ENCODE data around the gene SMC6. TPM values are rescaled to one million over a fixed set of nuclear protein-coding genes. Genes with fewer than 3 reads are reported as not detected.
A peak's percentile ranks its signal among the peaks of the same experiment; 100 is the strongest.

The SMC6 gene
- total RNA-seq, 2 experiments from 2014 or later, result 19.7 to 19.9 TPM

- TF ChIP-seq CTCF (IDR thresholded peaks at IDR 0.05), result no peak
Observed at GRCh38 chr2:17658251-17658843, 95.3 kb downstream of the SMC6 start.

GRCh38 chr2:17657759-17658158, 95.9 kb downstream of the SMC6 start:
- H3K9me3 Mint-ChIP-seq, result no peaks in the 10 kb centered on the region
- TF ChIP-seq CTCF (IDR thresholded peaks at IDR 0.05), result no peak
- intact Hi-C loops (cut with micrococcal nuclease), result no loop called here
- peaks cover 5% of the 10 kb centered on the region for H3K36me3 Mint-ChIP-seq (ENCODE audit: low read depth)
- ChIA-PET CTCF (interaction anchor here (6.3 kb wide), 1 partner anchor 13 kb away, joined by 41 read pairs; no protein-coding TSS in a partner anchor), POLR2A (no interaction called here)
- no peak overlapping the region for H3K4me3 Mint-ChIP-seq
- H3K27me3 Mint-ChIP-seq, result no peaks in the 10 kb centered on the region
- no peak overlapping the region for H3K27ac Mint-ChIP-seq
- H3K4me1 Mint-ChIP-seq (ENCODE audit: low read depth), result peaks cover 11% of the 10 kb centered on the region
- DNase-seq, result no peak
- ATAC-seq, result no peak

More at GRCh38 chr2:17658251-17658843, 95.3 kb downstream of the SMC6 start:
- intact Hi-C loops (cut with micrococcal nuclease), result no loop called here
- Mint-ChIP-seq H3K36me3 (ENCODE audit: low read depth) (peaks cover 7% of the 10 kb centered on the region), H3K4me1 (ENCODE audit: low read depth) (peaks cover 11% of the 10 kb centered on the region), H3K9me3 (no peaks in the 10 kb centered on the region), H3K27ac (no peak overlapping the region), H3K27me3 (no peaks in the 10 kb centered on the region), H3K4me3 (no peak overlapping the region)
- peak; percentile 72 for ATAC-seq
- DNase-seq, result peak; percentile 11
- ChIA-PET CTCF (interaction anchor here (1.7 to 6.3 kb wide), 2 partner anchors 13 kb away, joined by 6 to 41 read pairs; no protein-coding TSS in a partner anchor), POLR2A (no interaction called here)

- H3K36me3 Mint-ChIP-seq (ENCODE audit: low read depth), result no peaks in the 10 kb centered on the region
- POLR2A ChIA-PET, result interaction anchor here (0.6 kb wide), 1 partner anchor 379 kb away, joined by 4 read pairs; no protein-coding TSS in a partner anchor
- no peaks in the 10 kb centered on the region for H3K4me1 Mint-ChIP-seq (ENCODE audit: low read depth)
- intact Hi-C loops (cut with micrococcal nuclease), result no loop called here
- no peaks in the 10 kb centered on the region for H3K27me3 Mint-ChIP-seq
- no peak overlapping the region for H3K4me3 Mint-ChIP-seq
- DNase-seq, result no peak
- H3K9me3 Mint-ChIP-seq, result no peaks in the 10 kb centered on the region
- no peak for ATAC-seq
- no peak overlapping the region for H3K27ac Mint-ChIP-seq
- CTCF ChIA-PET, result interaction anchor here (0.7 kb wide), 2 partner anchors 8 to 18 kb away, joined by 3 read pairs; no protein-coding TSS in a partner anchor
- TF ChIP-seq CTCF (IDR thresholded peaks at IDR 0.05), result no peak
Observed at GRCh38 chr2:17652681-17653394, 100.8 kb downstream of the SMC6 start.

GRCh38 chr2:17649026-17649425, 104.6 kb downstream of the SMC6 start:
- Mint-ChIP-seq H3K27ac (no peak overlapping the region), H3K27me3 (no peaks in the 10 kb centered on the region), H3K4me1 (ENCODE audit: low read depth) (peaks cover 5% of the 10 kb centered on the region), H3K9me3 (no peaks in the 10 kb centered on the region), H3K4me3 (no peak overlapping the region), H3K36me3 (ENCODE audit: low read depth) (no peaks in the 10 kb centered on the region)
- no peak for ATAC-seq
- no peak for DNase-seq
- no peak for TF ChIP-seq CTCF (IDR thresholded peaks at IDR 0.05)
- intact Hi-C loops (cut with micrococcal nuclease), result no loop called here
- CTCF ChIA-PET, result interaction anchor here (1.5 kb wide), 1 partner anchor 22 kb away, joined by 6 read pairs; no protein-coding TSS in a partner anchor
- POLR2A ChIA-PET, result no interaction called here

- Mint-ChIP-seq H3K4me1 (ENCODE audit: low read depth) (peaks cover 5% of the 10 kb centered on the region), H3K27me3 (no peaks in the 10 kb centered on the region), H3K27ac (no peak overlapping the region), H3K4me3 (no peak overlapping the region), H3K9me3 (no peaks in the 10 kb centered on the region), H3K36me3 (ENCODE audit: low read depth) (no peaks in the 10 kb centered on the region)
- DNase-seq, result no peak
- ChIA-PET POLR2A (no interaction called here), CTCF (interaction anchor here (8.6 kb wide), 1 partner anchor 23 kb away, joined by 136 read pairs; no protein-coding TSS in a partner anchor)
- no peak for ATAC-seq
- TF ChIP-seq CTCF (IDR thresholded peaks at IDR 0.05), result no peak
- intact Hi-C loops (cut with micrococcal nuclease), result no loop called here
Observed at GRCh38 chr2:17648581-17648980, 105.0 kb downstream of the SMC6 start.

Data from activated CD8-positive, alpha-beta T cell treated with anti-CD3 and anti-CD28 coated beads for 36 hours (primary cell).